ENCODE data around the gene PLD2.

- TF ChIP-seq POLR2AphosphoS5 (IDR thresholded peaks at IDR 0.05; ENCODE audit: borderline replicate concordance, low read depth, low read length) (no peak), EZH2 (IDR thresholded peaks at IDR 0.05) (no peak)
Observed at GRCh38 chr17:4811471-4811870, 4.5 kb downstream of the PLD2 start.

Measured in SK-N-MC (cell line).